CD4-positive, alpha-beta T cell treated with Interferon alpha-2 for 1 hour (primary cell): ENCODE results near the gene LRRC1.
"Not testable (repeated sequence)": the region's sequence is repeated elsewhere in the genome, so short reads cannot be mapped to it uniquely, and the experiment has no call there.

Experiments used
- DNase-seq, 2 donors: peaks; one replicate each; pipeline ENCODE4 v3.0.0-alpha.2; 2020 to 2022

Gene LRRC1

DNA sequence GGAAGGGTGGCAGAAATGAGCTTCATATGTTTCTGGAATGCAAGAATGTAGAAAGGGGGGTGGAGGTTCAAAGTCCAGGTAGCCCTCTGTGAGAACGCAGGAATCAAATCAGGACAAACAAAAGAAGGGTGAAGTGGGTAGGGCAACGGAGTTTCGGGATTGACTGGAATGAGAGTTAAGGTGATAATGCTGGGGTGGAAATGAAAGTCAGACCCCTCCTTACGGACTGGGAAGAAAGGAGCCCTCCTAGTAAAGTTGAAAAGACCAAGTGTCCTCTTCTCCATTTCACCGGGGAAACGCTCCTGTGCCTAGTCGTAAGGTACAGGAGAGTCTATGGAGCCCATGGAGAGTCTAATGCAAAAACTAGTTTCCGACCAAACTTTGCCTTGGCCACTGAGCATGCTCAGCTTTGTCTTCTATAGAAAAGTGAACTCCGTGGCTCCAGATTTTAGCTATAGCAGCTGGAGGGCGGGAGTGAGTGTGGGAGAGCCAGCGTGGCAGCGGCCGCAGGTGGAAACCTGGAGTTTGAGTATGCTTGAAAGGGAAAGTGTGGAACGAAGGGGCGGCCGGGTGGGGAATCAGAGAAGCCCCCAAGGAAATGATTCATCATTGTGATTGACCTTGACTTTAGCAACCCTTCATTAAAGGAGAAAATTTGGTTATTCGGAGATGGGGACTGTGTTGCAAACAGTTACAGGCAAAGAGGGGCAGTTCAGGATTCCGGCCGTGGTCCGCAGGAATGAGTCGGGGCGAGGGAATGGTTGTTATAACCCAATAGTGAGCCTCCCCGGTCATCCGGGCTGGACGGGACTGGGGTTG, 1.3 kb upstream of the LRRC1 start:
- peak; percentile 18 to 53 for DNase-seq

DNA sequence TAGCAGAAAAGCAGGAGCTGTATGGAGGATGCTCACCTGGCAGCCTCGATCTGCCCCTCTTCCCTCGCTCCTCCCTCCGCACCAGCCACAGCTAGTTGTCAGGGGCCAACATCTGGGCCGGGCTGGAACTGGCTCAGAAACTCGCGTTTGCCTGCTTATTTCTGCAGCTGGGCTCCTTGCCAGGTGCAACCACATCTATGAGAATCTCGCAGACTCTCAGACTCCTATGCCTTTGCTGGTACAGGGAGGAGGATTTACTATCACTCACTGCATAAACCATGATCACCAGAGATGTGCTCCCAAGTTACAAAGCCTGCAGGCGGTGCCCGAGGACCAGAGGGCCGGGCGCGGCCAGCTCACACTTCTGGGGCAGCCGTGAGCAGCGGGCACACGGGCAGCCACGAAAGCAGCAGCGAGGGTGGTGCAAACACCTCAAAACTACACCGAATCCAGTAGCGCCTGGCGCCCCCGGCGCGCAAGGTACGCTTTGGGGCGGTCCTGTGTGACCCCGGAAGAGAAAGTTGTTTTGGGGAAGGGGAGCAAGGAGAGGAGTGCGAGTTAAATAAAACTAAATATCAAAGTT, 577 bp upstream of the LRRC1 start:
- DNase-seq: peak; percentile 38 to 59

GRCh38 chr6:53795340-53795701, 516 bp downstream of the LRRC1 start:
- no peak for DNase-seq

DNA sequence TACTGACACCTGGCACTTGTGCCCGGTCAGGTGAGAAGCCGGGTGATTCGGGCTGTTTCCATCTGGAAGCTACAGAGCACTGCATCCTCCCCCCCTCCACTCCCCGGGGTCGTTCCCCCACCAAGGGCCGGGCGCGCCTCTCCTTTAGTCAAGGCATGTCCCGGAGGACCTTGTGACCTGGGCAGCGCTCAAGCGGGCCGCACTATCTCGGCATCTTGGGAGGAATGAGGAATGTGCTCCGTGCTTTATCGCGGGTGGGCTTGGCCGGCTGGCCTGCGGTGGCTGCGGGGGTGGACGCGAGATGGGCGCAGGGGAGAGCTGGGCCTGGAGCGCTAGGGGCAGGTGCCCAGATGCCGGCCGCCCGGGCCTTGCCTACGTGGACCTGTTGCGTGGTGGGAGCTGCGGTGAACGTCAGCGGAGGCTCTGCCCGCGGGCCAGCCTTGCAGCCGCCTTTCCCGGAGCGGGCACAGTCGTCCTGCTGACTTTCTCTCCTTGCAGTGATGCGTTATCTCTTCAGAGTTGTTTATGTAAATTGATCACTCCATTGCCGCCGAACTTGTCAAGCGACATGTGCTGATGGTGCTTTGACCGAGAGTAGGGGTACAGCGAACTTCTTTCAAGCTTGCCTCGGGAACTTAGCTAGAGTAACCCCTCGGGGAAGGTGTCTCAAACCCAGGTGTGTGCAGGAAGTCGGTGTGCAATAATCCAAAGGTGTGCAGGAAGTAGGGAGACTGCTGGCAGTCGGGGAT, 1.1 kb downstream of the LRRC1 start:
- DNase-seq: peak in 1 of 2 donors; percentile 24

- DNase-seq: no peak
Measured at GRCh38 chr6:53796451-53796780, 1.6 kb downstream of the LRRC1 start.

GRCh38 chr6:53796791-53797190, 2.0 kb downstream of the LRRC1 start:
- DNase-seq: no peak

GRCh38 chr6:53797304-53797703, 2.5 kb downstream of the LRRC1 start:
- no peak for DNase-seq

DNA sequence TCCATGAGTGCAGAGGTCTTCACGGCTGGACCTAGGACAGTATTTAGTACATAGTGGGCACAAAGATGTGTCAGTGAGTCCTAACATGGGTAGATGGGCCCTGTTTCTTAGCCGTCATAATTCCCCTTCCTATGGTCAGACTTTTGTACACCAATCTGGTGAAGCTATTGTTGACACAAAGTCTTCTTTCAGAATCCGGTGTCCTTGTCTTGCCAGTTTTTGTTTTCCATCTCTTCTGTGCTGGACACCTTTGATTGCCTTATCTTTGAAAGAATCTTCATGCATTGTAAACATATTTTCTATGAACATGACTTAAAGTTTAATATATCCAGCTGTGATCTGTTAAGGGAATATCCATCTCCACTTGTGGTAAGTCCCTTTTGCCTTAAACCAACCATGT, 4.5 kb downstream of the LRRC1 start:
- DNase-seq: no peak

GRCh38 chr6:53801022-53801421, 6.2 kb downstream of the LRRC1 start:
- DNase-seq: no peak

- DNase-seq: no peak
Measured at GRCh38 chr6:53802582-53802981, 7.8 kb downstream of the LRRC1 start.

- DNase-seq: no peak
Measured at GRCh38 chr6:53803081-53803860, 8.5 kb downstream of the LRRC1 start.

GRCh38 chr6:53805016-53805415, 10.2 kb downstream of the LRRC1 start:
- DNase-seq: no peak

GRCh38 chr6:53805725-53806124, 10.9 kb downstream of the LRRC1 start:
- DNase-seq: no peak

- DNase-seq: not testable (repeated sequence)
Measured at GRCh38 chr6:53807606-53808005, 12.8 kb downstream of the LRRC1 start.

GRCh38 chr6:53808302-53808881, 13.6 kb downstream of the LRRC1 start:
- DNase-seq: no peak

DNA sequence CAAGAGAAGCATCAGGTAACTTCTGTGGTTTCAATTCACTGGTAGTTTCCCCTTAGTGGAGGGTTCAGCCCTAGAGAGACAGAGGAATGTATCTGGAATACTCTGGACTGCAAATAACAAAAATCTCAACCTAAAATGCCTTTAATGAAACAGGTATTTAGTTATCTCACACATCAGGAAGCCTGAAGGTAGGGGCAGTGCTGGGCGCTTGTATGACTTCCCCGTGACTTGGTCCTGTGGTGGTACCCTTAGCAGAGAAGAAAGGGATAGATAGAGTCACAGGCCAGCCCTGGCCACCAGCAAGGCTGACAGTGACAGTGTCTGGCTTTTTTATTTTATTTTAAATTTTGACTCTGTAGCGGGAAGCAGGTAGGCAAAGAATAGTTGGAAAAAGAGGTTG, 14.9 kb downstream of the LRRC1 start:
- no peak for DNase-seq

DNA sequence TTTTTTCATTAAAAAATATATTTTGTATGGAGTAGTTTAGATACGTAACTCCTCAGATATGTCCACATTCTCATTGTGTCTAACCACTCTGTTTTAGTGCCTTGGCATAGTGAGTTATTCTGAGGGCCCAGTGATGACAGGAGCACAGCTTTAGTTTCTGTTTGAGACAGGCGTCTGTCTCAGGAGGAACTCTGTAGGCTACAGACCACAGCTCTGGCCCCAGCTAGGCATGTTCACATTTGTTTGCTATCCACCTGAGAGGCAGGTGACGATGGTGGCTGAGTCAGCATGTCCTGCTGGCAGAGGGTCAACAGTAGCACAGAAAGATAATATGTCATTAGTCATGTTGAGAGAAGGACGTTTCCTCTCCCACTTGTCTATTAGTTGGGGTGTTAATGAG, 16.3 kb downstream of the LRRC1 start:
- DNase-seq: no peak

- no peak for DNase-seq
Measured at GRCh38 chr6:53811746-53812145, 16.9 kb downstream of the LRRC1 start.

GRCh38 chr6:53813096-53813495, 18.3 kb downstream of the LRRC1 start:
- DNase-seq: no peak

DNA sequence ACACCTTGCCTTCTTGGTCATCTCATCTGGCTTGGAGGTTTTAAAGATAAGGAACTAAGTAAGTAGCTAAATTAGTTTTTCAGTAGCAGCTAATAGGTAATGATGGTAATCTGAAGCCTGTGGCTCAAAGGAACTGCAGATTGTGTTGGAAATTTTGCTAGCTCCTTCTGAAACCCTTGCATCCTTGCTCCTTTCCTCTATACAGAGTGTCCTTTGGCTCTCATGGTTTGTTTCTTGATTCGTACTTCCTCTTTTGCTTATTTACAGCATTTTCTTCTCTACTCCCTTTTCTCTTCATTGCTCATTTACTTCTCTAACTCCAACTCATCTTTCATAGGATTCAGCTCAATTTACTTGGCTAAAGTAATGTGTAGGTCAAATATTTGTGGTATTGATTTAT, 19.0 kb downstream of the LRRC1 start:
- DNase-seq: no peak

DNA sequence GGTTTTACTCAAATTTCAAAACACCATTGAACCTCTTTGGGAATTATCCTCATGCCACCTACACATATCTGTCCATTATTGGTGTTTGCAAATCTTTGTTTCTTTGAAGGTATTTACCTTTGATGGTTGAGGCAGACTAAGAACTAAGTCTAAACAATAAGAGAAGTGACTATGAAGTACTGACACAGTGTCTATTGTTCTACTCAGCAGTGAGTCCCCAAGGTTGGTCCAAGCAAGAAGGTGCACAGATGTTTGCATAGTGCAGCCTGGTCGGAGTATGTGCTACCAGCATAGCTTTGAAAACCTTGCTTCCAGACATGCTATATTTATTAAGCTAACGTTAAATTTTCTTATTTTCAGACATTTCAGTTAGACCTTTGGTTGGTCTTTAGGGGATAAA, 19.5 kb downstream of the LRRC1 start:
- no peak for DNase-seq

DNA sequence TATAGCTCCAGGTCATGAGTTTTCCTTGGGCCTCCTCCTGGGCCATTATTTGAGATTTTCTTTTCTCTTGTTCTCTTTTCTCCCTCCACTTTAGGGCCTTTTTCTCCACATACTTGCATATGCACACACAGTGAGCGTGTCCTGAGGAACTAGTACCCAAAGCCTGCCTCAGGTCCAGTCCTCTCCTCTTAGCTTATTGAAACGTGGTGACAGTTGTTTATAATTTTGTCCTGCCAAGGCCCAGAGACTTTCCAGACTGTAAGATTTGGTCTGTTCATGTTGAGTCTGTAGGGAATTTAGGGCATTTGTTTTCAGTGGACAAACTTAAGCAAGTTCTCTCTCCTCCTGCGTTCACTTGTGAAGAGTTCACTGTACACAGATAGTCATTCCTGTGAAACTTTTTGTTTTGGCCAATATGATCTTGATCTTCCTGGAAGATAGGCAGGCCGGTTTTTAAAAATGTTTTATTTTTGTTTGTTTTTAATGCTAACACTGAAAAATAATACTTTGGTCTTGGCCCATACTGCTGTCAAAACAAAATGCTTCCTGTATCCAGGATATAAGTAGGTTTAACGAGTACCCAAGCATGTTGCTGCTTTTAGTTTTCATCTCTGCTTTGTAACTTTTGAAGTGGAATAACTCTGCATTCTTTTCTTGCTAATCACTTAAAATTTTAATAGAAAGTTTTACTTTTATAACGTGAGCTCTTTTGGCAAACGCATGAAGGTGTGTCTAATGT, 20.7 kb downstream of the LRRC1 start:
- DNase-seq: no peak
